OCI-LY1 (cell line): ENCODE results near the gene ALG3.

Experiments
- H2AFZ ChIP-seq: fragments of 200-600 bp; sonication (generic), shearing (Covaris generic); 2 replicates; pipeline ENCODE4 v1.6.0; 2014; ENCODE audit warnings: antibody characterized with exemption, mild to moderate bottlenecking, low read length
- H3F3A ChIP-seq: fragments of 200-600 bp; sonication (generic), shearing (Covaris generic); 2 replicates; pipeline ENCODE4 v1.6.0; 2014; ENCODE audit warnings: mild to moderate bottlenecking, antibody characterized with exemption, low read length, moderate library complexity; ENCODE audit not compliant: insufficient read depth
- H3K27ac ChIP-seq: fragments of 200-600 bp; sonication (generic); 2 replicates; pipeline ENCODE4 v1.5.1; 2014; ENCODE audit warnings: low read length, mixed run types, mild to moderate bottlenecking, low read depth; ENCODE audit not compliant: poor library complexity, severe bottlenecking
- H3K27me3 ChIP-seq: fragments of 200-600 bp; sonication (generic); 2 replicates; pipeline ENCODE4 v1.6.0; 2014; ENCODE audit warnings: antibody characterized with exemption, mild to moderate bottlenecking, low read length, moderate library complexity; ENCODE audit not compliant: insufficient read depth
- H3K36me3 ChIP-seq: fragments of 200-600 bp; sonication (generic); 2 replicates; pipeline ENCODE4 v1.6.1; 2014; ENCODE audit warnings: mild to moderate bottlenecking, antibody characterized with exemption, low read length, moderate library complexity, mixed read lengths; ENCODE audit not compliant: insufficient read depth
- H3K4me1 ChIP-seq: fragments of 200-600 bp; sonication (generic); 2 replicates; pipeline ENCODE4 v1.5.1; 2014; ENCODE audit warnings: mild to moderate bottlenecking, low read length, moderate library complexity; ENCODE audit not compliant: insufficient read depth, severe bottlenecking
- H3K4me2 ChIP-seq: fragments of 200-600 bp; sonication (generic), shearing (Covaris generic); 2 replicates; pipeline ENCODE4 v1.6.1; 2014; ENCODE audit warnings: low read length
- H3K4me3 ChIP-seq: fragments of 200-600 bp; sonication (generic); 2 replicates; pipeline ENCODE4 v1.5.1; 2014; ENCODE audit warnings: low read length, low read depth, mild to moderate bottlenecking, mixed read lengths; ENCODE audit not compliant: poor library complexity, severe bottlenecking
- H3K79me2 ChIP-seq: fragments of 200-600 bp; shearing (Covaris generic); 2 replicates; pipeline ENCODE4 v1.6.1; 2016; ENCODE audit warnings: mixed run types, low read length, mixed read lengths; ENCODE audit not compliant: insufficient read depth
- H3K9ac ChIP-seq: fragments of 200-600 bp; sonication (generic), shearing (Covaris generic); 2 replicates; pipeline ENCODE4 v1.6.1; 2014; ENCODE audit warnings: mild to moderate bottlenecking, low read length, mixed read lengths
- H3K9me2 ChIP-seq: fragments of 200-600 bp; sonication (generic), shearing (Covaris generic); 2 replicates; pipeline ENCODE4 v1.6.1; 2014; ENCODE audit warnings: low read depth, mild to moderate bottlenecking, low read length, mixed read lengths
- H3K9me3 ChIP-seq: fragments of 200-600 bp; shearing (Covaris generic); 2 replicates; pipeline ENCODE4 v1.6.1; 2014; ENCODE audit warnings: low read length, mixed read lengths
- H4K20me1 ChIP-seq: fragments of 200-600 bp; sonication (generic), shearing (Covaris generic); 2 replicates; pipeline ENCODE4 v1.6.0; 2016; ENCODE audit warnings: mild to moderate bottlenecking, low read length; ENCODE audit not compliant: insufficient read depth
- CTCF ChIP-seq: fragments of 200-600 bp; sonication (generic), shearing (Covaris generic); IDR thresholded peaks from 2 replicates; pipeline ENCODE4 v1.5.1; 2017; ENCODE audit warnings: mild to moderate bottlenecking, antibody characterized with exemption, low read length, moderate library complexity, mixed read lengths
- EZH2 ChIP-seq: fragments of 200-600 bp; sonication (generic), shearing (Covaris generic); IDR thresholded peaks from 2 replicates; pipeline ENCODE4 v1.8.0; 2017; ENCODE audit warnings: borderline replicate concordance, mixed run types, mild to moderate bottlenecking, antibody characterized with exemption, low read length, moderate library complexity, mixed read lengths

The ALG3 gene

GRCh38 chr3:184259878-184260723 is 11.3 kb upstream of the ALG3 start:
- no peak overlapping the region for H3K27ac ChIP-seq
- peak overlapping the region; percentile 62 for H3K4me3 ChIP-seq
- no peaks in the 10 kb centered on the region for H3F3A ChIP-seq
- no peak overlapping the region for H2AFZ ChIP-seq
- no peaks in the 10 kb centered on the region for H4K20me1 ChIP-seq
- H3K9ac ChIP-seq, result no peak overlapping the region
- peaks cover 10% of the 10 kb centered on the region; the same call in 1 of the 2 replicates for H3K27me3 ChIP-seq
- no peaks in the 10 kb centered on the region for H3K9me3 ChIP-seq
- H3K36me3 ChIP-seq, result no peaks in the 10 kb centered on the region; the same call in 1 of the 2 replicates
- no peaks in the 10 kb centered on the region for H3K9me2 ChIP-seq
- TF ChIP-seq EZH2 (no peak), CTCF (no peak)
- peak overlapping the region; percentile 82 for H3K4me2 ChIP-seq
- H3K4me1 ChIP-seq, result peaks cover 12% of the 10 kb centered on the region
- no peaks in the 10 kb centered on the region for H3K79me2 ChIP-seq

DNA sequence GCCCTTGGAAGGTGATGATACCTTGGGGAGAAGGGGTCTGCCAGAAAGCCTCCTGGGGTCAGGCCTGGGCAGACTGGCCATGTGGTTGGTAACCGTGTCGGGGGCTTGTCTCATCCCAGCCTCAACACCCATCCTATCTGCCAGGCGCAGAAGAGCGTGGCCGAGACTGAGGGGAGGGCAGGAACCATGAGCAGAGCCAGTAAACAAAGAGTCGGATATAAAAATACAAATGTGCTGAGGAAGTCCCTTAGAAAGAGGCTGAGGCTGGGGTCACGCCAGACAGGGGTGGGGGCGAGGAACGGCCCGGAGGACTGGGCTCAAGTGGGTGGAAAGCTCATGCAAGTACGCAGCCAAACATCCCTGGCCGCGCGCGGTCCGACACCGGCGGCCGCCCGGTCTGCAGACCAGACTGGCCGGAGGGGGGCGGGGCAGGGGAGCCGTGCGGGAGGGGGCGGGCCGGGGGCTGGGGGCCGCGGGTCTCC is 10.7 kb upstream of the ALG3 start:
- no peak for TF ChIP-seq CTCF
- TF ChIP-seq EZH2, result no peak
- Histone ChIP-seq H3F3A (no peaks in the 10 kb centered on the region), H3K36me3 (no peaks in the 10 kb centered on the region; the same call in 1 of the 2 replicates), H3K4me1 (peaks cover 12% of the 10 kb centered on the region), H3K9me3 (no peaks in the 10 kb centered on the region), H4K20me1 (no peaks in the 10 kb centered on the region), H3K9me2 (no peaks in the 10 kb centered on the region), H3K27me3 (peaks cover 10% of the 10 kb centered on the region; the same call in 1 of the 2 replicates), H3K27ac (no peak overlapping the region), H3K79me2 (no peaks in the 10 kb centered on the region), H2AFZ (no peak overlapping the region), H3K9ac (no peak overlapping the region), H3K4me2 (no peak overlapping the region), H3K4me3 (no peak overlapping the region)

DNA sequence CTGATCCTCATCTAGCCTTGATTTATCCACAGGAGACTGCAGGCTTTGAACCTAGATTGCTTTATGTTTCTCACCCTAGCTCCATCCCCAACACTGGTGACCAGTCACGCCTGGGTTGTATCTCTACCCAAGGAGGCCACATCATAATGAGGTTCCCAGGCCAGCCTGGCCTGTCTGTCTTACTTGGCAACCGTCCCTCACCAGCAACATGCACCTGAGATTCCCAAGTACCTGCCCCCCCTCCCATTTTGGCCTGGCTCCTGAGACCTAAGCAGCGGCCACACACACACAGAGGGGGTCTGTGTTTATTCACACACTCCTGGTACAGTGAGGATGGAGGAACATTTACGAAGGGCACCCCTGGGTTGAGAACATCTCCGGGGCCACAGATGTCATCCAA is 10.2 kb upstream of the ALG3 start:
- no peak overlapping the region for H3K9ac ChIP-seq
- peaks cover 12% of the 10 kb centered on the region for H3K4me1 ChIP-seq
- H2AFZ ChIP-seq, result no peak overlapping the region
- H3K9me2 ChIP-seq, result no peaks in the 10 kb centered on the region
- H3F3A ChIP-seq, result no peaks in the 10 kb centered on the region
- no peak overlapping the region for H3K4me3 ChIP-seq
- peaks cover 10% of the 10 kb centered on the region; the same call in 1 of the 2 replicates for H3K27me3 ChIP-seq
- H4K20me1 ChIP-seq, result no peaks in the 10 kb centered on the region
- H3K9me3 ChIP-seq, result no peaks in the 10 kb centered on the region
- no peak overlapping the region for H3K27ac ChIP-seq
- no peak for TF ChIP-seq EZH2
- H3K79me2 ChIP-seq, result no peaks in the 10 kb centered on the region
- H3K36me3 ChIP-seq, result no peaks in the 10 kb centered on the region; the same call in 1 of the 2 replicates
- H3K4me2 ChIP-seq, result no peak overlapping the region
